ENCODE results near the gene SLC1A2. TPM values are rescaled to one million over a fixed set of nuclear protein-coding genes. Genes with fewer than 3 reads are reported as not detected.

Gene SLC1A2
- total RNA-seq, 1 experiment from 2014 or later: 0.50 TPM

- no peak overlapping the region for H3K4me3 Mint-ChIP-seq
- no peaks in the 10 kb centered on the region for H3K4me1 Mint-ChIP-seq
- H3K27me3 Mint-ChIP-seq (ENCODE audit: low read depth): peaks cover 32% of the 10 kb centered on the region
- H3K27ac Mint-ChIP-seq: no peak overlapping the region
- ChIA-PET POLR2A (interaction anchor here (0.6 kb wide), 1 partner anchor 8 kb away, joined by 3 read pairs; no protein-coding TSS in a partner anchor), CTCF (interaction anchor here (0.6 kb wide), 1 partner anchor 1137 kb away, joined by 3 read pairs; no protein-coding TSS in a partner anchor)
- H3K9me3 Mint-ChIP-seq: no peaks in the 10 kb centered on the region
- TF ChIP-seq, protein P1, sequence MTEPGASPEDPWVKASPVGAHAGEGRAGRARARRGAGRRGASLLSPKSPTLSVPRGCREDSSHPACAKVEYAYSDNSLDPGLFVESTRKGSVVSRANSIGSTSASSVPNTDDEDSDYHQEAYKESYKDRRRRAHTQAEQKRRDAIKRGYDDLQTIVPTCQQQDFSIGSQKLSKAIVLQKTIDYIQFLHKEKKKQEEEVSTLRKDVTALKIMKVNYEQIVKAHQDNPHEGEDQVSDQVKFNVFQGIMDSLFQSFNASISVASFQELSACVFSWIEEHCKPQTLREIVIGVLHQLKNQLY (CRISPR knock-in tag; IDR thresholded peaks at IDR 0.05): no peak
- TF ChIP-seq, protein P2, sequence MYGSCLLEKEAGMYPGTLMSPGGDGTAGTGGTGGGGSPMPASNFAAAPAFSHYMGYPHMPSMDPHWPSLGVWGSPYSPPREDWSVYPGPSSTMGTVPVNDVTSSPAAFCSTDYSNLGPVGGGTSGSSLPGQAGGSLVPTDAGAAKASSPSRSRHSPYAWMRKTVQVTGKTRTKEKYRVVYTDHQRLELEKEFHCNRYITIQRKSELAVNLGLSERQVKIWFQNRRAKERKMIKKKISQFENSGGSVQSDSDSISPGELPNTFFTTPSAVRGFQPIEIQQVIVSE (CRISPR knock-in tag; IDR thresholded peaks at IDR 0.05; ENCODE audit: borderline replicate concordance): no peak
- no peak for TF ChIP-seq ARID4B (CRISPR knock-in tag; IDR thresholded peaks at IDR 0.05; ENCODE audit: borderline replicate concordance)
- no peak for TF ChIP-seq CBFB (CRISPR knock-in tag; IDR thresholded peaks at IDR 0.05; ENCODE audit: low read depth)
- TF ChIP-seq GABPB1 (CRISPR knock-in tag; IDR thresholded peaks at IDR 0.05): no peak
- TF ChIP-seq ZNF396 (CRISPR knock-in tag; IDR thresholded peaks at IDR 0.05; ENCODE audit: borderline replicate concordance): no peak
- TF ChIP-seq TEAD4 (CRISPR knock-in tag; IDR thresholded peaks at IDR 0.05): no peak
- no peak for TF ChIP-seq TEAD1 (CRISPR knock-in tag; IDR thresholded peaks at IDR 0.05)
- TF ChIP-seq FOXP4 (CRISPR knock-in tag; IDR thresholded peaks at IDR 0.05): no peak
- TF ChIP-seq ZNF138 (CRISPR knock-in tag; conservative IDR thresholded peaks at IDR 0.05): no peak
- TF ChIP-seq, protein P3, sequence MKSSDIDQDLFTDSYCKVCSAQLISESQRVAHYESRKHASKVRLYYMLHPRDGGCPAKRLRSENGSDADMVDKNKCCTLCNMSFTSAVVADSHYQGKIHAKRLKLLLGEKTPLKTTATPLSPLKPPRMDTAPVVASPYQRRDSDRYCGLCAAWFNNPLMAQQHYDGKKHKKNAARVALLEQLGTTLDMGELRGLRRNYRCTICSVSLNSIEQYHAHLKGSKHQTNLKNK (CRISPR knock-in tag; IDR thresholded peaks at IDR 0.05): no peak
- TF ChIP-seq ESRRA (CRISPR knock-in tag; IDR thresholded peaks at IDR 0.05; ENCODE audit: borderline replicate concordance): no peak
- no peak for TF ChIP-seq EMX1 (CRISPR knock-in tag; IDR thresholded peaks at IDR 0.05)
- ATAC-seq (no peak), DNase-seq (ENCODE audit: low spot score) (no peak)
- no peaks in the 10 kb centered on the region for H3K36me3 Mint-ChIP-seq
Measured at GRCh38 chr11:35355102-35355749, 64.1 kb downstream of the SLC1A2 start.

GRCh38 chr11:35354644-35355043 is 64.7 kb downstream of the SLC1A2 start:
- TF ChIP-seq GRHL2 (CRISPR knock-in tag; IDR thresholded peaks at IDR 0.05; ENCODE audit: insufficient replicate concordance, severe bottlenecking) (no peak), ZNF232 (CRISPR knock-in tag; IDR thresholded peaks at IDR 0.05) (no peak), RORB (CRISPR knock-in tag; IDR thresholded peaks at IDR 0.05) (no peak), ZNF219 (CRISPR knock-in tag; IDR thresholded peaks at IDR 0.05; ENCODE audit: borderline replicate concordance) (no peak), GABPB1 (CRISPR knock-in tag; IDR thresholded peaks at IDR 0.05) (no peak), ZNF138 (CRISPR knock-in tag; conservative IDR thresholded peaks at IDR 0.05) (no peak), CBFB (CRISPR knock-in tag; IDR thresholded peaks at IDR 0.05; ENCODE audit: low read depth) (no peak), SP1 (CRISPR knock-in tag; conservative IDR thresholded peaks at IDR 0.05) (no peak), ZNF423 (CRISPR knock-in tag; IDR thresholded peaks at IDR 0.05) (no peak), TCF7 (CRISPR knock-in tag; IDR thresholded peaks at IDR 0.05; ENCODE audit: low read depth) (no peak), ZNF425 (CRISPR knock-in tag; conservative IDR thresholded peaks at IDR 0.05) (no peak)
- TF ChIP-seq, protein P4, sequence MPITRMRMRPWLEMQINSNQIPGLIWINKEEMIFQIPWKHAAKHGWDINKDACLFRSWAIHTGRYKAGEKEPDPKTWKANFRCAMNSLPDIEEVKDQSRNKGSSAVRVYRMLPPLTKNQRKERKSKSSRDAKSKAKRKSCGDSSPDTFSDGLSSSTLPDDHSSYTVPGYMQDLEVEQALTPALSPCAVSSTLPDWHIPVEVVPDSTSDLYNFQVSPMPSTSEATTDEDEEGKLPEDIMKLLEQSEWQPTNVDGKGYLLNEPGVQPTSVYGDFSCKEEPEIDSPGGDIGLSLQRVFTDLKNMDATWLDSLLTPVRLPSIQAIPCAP (CRISPR knock-in tag; IDR thresholded peaks at IDR 0.05): no peak
- TF ChIP-seq, protein P5, sequence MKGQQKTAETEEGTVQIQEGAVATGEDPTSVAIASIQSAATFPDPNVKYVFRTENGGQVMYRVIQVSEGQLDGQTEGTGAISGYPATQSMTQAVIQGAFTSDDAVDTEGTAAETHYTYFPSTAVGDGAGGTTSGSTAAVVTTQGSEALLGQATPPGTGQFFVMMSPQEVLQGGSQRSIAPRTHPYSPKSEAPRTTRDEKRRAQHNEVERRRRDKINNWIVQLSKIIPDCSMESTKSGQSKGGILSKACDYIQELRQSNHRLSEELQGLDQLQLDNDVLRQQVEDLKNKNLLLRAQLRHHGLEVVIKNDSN (CRISPR knock-in tag; IDR thresholded peaks at IDR 0.05): no peak
- Mint-ChIP-seq H3K9me3 (no peaks in the 10 kb centered on the region), H3K36me3 (no peaks in the 10 kb centered on the region), H3K27ac (no peak overlapping the region), H3K4me3 (no peak overlapping the region), H3K4me1 (0 out of 2 replicates have a peak, but pooled peaks cover under 1% of the 10 kb centered on the region), H3K27me3 (ENCODE audit: low read depth) (peaks cover 33% of the 10 kb centered on the region)
- ATAC-seq (no peak), DNase-seq (ENCODE audit: low spot score) (no peak)
- CTCF ChIA-PET: no interaction called here
- POLR2A ChIA-PET: interaction anchor here (0.6 kb wide), 1 partner anchor 9 kb away, joined by 3 read pairs; no protein-coding TSS in a partner anchor
